ENCODE results near the gene TCN2.
"Not testable (repeated sequence)": the region's sequence is repeated elsewhere in the genome, so short reads cannot be mapped to it uniquely, and the experiment has no call there.

TCN2 gene

DNA sequence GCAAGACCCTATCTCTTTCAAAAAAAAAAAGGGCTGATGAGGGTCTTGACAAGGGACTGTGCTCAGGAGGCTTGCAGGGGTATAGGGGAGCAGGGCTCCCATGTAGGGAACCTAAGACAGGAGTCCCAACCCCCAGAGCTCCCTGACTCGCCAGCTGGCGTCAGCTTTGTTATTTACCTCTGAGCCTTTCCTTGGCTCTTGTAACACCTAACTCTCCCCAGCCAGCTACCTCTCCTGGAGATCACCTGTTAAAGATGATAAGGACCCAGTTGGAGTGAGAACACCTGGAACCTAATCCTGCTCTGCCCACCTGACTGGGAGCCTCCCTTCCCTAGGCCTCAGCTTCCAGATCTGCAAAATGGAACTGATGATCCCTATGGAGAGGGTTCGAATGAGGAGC lies 41.9 kb downstream of the TCN2 start:
- no peak for DNase-seq (ENCODE audit: low spot score)

DNA sequence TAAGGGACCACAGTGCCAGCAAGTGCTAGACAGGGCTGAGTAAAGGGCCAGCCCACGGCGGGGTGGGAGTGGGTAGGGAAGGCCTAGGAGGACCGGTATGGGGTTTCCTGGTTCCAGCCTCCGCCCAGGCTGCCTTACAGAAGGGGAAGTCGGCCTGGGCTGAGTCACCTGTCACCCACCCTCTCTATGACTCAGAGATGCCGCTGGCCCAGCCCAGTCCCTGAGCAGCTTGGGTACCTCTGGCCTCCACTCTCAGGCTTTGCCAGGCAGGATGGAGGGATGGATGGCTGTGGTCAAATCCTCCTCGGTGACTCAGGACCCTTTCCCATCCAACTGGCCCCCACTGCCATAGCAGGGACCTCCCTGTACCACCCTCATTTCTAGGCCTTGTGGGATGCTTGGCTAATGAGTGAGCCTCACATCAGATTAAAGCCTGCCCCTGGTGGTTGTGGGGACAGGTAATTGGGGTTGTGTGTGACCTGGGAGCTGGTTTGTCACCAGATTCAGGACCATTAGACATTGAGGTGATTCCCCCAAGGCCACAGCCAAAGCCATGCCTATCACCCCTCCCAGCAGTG lies 42.5 kb downstream of the TCN2 start:
- DNase-seq (ENCODE audit: low spot score): peak; percentile 89

DNA sequence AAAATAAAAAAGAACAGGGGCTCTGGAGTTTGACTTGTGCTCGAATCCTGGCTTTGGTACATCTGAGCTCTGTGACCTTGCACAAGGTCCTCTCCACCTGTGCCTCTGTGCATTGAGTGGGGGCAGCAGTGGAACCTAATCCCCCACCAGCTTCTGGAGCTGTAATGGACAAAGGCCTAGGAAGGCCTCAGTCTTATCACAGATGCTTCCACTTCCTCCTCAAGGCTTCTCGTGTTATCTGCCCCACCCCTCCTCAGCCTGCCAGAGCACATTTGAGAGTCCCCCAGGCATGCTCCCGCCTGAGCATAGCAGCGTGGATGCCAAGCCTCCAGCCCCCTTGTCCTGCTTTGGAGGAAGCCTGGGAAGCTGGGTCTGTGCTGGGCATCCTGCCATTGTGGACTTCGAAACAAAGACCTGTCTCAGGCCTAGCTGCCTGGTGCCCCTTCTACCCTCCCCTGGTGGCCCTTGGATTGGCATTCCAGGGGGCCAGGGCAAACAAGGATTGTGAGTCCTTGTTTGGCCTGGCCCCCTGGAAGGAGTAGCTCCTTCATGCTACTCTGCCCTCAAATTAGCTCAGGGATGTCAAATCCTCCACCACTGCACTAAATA lies 43.6 kb downstream of the TCN2 start:
- DNase-seq (ENCODE audit: low spot score): no peak

DNA sequence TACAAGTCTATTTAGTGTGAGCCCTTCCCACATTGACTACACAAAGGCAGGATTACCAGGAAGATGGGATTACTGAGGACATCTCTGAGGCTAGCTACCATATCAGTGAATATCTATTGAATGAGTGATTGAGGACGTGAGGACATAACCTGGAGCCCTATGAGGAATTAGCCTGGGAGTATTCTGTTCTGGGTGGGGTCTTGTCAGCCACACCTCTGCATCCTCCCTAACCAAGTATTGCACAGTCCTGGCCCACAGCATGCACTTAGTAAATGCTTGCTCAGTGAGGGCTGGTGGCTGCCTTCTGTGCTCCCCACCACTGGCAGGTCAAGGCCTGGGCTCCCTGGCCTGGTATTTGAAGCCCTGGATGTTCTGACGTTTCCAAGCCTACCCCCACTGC lies 45.9 kb downstream of the TCN2 start:
- DNase-seq (ENCODE audit: low spot score): no peak

DNA sequence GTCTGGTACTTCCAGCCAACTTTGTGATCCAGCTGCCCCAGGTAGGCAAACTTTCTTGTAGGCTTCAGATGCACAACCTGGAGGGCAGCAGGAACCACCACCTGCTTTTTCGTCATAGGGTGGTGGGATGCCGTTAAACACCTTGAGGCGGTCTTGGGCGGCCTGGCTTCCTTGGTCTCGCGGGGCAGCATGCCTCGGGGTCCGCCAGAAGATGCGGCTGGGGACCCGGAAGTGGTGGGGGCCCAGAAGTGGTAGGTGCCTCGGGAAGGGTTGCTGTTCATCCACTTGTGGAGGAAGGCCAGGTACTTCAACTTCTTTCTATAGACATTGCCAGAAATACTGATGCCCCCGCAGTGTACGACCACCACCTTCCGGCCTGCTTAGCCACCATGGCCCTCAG lies 47.4 kb downstream of the TCN2 start:
- no peak for DNase-seq (ENCODE audit: low spot score)

DNA sequence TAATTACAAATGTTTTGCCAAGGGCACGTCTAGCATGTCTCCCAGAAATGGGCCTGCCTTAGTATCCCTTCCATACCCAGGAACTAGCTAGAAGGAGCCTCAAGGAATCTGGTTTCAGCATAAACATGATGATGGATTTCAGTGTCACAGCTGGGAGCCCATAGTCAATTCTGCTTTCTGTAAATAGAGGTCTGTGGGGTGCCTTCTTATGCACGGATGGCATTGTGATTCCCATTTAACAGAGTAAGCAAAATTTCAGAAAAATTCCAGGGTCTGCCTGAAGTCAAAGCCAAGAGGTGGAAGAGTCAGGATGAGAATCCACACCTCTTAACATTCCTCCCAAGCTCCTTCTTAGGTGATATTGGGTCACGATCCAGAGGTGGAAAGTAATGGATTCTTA lies 48.6 kb downstream of the TCN2 start:
- no peak for DNase-seq (ENCODE audit: low spot score)

DNA sequence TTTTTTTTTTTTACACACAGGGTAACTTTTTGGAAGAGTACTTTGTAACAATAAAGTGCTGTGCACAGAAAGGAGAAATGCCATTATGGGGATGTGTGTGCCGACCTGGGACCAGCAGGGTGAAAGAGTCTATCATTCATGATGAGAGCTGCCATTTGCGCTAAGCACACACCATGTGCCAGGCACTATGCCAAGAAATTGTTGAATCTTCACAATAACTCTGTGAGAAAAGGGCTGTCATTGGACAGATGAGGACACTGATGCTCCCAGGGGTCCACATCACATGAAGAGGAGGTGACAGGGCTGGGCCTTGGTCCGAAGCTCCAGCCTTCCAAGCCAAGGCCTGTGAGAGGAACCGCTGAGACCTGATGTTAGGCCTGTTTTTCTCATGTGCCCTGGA lies 55.1 kb downstream of the TCN2 start:
- no peak for DNase-seq (ENCODE audit: low spot score)

DNA sequence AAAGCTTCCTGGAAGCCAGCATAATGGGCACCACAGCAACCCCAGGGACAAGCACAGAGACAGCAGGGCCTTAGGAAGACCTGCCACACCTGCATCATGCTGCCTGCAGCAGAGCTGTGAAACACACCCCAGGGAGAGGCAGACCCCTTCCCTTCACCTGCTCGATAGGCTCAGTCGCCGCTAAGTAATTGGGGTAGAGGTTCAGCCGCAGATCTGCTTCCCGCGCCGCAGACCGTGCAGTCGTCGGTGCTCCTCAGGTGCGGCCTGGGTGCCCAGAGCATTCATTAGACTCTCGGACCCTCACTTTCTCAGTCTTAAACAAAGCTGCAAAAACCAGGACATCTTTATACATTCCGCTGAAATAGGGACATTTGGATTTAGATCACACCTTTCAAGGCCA lies 57.8 kb downstream of the TCN2 start:
- DNase-seq (ENCODE audit: low spot score): no peak

DNA sequence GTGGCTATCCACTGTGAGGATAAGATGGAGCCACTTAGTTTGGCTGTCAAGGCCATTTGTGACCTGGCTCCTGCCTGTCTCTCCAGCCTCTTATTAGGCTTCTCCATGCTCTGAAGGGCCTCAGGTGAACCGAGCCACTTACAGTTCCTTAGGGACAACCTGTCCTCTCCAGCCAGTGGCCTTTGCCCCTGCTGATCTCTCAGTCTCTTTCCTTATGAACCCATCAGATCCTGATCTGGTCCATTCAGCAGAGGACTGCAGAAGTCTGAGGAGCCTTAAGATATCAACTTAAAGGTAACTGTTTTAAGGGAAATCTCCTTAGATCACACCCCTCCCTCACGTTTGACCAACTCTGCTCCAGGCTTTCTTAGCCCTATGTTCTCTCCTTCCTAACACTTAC lies 58.3 kb downstream of the TCN2 start:
- DNase-seq (ENCODE audit: low spot score): no peak

DNA sequence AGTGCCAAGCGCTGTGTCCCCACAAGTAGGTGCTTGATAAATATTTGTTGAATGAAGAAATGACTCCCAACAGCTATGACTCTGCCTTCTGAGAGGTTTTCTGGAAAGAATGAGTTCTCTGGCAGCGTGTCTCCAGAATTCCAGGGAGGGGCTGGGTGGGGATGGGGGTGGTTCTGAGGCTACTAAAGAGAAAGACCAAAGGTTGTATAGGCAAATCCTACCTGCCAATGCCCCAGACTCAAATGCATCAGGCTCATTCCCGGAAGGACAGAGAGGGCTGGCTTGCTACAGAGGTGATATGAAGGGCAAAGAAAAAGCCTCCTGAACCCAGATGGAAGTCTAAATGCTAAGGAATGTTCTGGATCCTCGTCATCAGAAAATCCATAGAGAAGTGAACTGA lies 58.8 kb downstream of the TCN2 start:
- no peak for DNase-seq (ENCODE audit: low spot score)

DNA sequence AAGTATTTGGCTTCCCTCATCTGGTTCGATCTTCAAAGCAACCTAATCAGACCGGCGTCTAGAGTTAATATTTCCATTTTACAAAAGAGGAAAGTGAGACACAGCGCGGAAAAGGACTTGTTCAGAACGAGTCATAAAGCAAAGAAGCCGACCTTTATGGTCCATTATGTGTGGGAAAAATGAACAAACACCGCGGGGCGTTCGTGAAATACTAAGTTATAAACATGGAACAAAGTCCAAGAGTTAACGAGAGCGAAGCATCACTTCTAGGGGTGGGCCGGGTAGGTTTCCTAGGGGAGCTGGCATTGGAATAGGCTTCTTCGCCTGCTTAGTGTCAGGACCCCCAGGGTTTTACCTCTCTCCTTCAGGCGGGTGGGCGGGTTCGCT lies 60.1 kb downstream of the TCN2 start:
- DNase-seq (ENCODE audit: low spot score): no peak

DNA sequence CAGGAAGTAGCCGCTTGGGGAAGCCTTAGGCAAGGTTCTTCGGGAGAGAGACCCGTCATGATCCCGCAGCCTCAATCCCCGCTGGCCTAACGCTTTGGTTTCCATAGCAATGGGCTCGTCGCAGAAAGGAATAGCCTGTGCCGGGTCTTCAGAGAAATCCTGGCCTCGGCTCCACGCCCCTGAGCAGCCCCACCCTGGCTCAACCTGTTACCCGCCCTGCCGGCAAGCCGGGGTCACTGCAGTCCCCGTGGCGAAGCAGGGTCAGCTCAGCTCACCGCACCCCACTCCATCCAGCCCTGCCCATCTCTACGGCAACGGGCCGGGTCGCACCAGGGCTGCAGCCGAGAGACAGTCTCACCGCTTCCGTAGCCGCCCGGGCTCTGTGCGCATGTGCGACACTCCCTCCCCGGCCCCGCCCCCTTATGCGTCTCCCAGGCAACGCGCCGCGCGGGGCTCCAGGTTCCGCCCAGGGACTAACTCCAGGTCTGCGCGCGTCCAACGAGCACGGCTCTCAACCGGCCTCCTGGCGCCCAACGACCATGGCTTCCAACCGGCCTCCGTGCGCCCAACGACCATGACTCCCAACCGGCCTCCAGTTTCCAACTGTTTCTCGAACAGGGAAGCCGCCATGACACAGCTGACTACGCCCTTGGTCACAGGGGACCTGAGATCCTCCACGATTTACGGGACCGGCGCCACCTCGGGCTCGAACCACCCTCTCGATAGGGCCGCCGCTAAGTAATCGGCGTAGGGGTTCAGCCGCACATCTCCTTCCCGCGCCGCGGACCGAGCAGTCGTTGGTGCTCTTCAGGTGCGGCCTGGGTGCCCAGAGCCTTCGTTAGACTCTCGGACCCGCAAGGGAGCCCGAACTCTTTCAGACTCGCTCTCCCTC lies 60.8 kb downstream of the TCN2 start, which contains the start of gene DUSP18:
Gene DUSP18, minus strand, starts transcription at position 382 of the 892 bp plus-strand sequence. CDS start 3,872 bp downstream, outside the sequence.
- peak; percentile 99 for DNase-seq (ENCODE audit: low spot score)

DNA sequence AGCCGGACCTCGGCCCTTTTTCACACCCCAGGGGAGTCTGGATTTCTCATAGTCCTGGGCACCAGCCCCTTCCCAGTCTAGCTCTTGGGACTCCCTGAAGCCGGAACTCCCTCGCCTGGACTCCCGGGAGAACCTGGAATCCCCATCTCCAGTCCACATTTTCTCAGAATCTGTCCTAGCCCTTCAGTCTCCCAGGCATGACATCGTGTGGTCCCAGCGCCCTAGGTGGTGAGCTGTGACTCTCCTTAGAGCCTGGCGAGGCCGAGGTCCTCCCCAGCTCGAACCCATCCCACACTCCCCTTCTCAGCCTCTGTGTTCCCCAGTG lies 61.4 kb downstream of the TCN2 start:
- no peak for DNase-seq (ENCODE audit: low spot score)

DNA sequence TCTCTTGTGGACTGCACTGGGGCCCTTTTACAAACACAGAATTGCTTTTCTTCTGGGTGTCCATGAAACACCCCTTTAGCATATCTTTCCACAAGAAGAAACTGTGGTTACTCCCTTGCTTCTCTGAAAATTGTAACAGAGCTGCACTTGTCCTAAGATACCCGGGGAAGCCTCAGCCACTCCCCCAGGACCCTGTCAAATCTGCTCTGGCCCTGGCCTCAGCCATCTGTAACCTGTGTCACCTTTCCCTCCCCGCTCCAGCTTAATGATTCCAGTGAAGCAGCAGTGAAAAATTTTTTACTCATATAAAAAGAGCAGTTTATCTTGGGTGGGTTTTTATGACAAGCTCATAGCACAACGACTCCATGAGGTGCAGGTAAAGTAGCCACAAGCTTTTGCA lies 64.1 kb downstream of the TCN2 start:
- no peak for DNase-seq (ENCODE audit: low spot score)

DNA sequence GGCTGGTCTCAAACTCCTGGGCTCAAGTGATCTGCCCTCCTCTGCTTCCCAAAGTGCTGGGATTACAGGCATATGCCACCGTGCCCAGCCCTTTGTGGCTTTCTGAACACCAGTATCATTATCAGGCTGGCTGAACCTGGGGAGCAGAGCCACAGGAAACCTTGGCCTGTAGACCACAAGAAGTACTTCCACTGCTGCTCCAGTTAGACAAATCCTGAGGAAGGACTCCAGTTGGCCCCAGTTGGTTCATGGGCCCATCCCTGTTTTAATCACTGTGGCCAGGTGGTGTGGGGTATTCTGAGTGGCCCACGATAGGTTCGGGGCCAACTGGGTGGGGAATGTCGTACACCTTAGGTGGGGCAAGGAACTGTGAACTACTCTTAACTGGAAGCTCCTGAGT lies 66.2 kb downstream of the TCN2 start:
- DNase-seq (ENCODE audit: low spot score): no peak

DNA sequence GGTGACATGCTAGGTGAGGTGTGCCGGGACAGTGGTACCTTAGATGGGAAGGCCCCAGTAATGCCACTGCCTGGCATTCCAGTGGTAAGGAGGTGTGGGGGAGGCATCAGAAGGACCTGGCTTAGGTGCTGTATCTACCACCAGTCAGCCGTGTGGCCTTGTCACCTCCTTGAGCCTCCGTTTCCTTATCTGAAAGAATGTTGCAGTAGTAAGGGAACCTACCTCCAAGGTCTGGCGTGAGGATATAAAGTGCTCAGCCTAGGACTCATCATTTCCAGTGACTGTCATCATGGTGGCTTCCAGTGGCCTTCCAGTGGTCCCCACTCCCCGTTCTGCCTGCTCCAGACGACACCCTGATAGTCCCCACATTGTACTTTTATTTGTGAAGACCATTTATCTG lies 67.5 kb downstream of the TCN2 start:
- DNase-seq (ENCODE audit: low spot score): no peak

DNA sequence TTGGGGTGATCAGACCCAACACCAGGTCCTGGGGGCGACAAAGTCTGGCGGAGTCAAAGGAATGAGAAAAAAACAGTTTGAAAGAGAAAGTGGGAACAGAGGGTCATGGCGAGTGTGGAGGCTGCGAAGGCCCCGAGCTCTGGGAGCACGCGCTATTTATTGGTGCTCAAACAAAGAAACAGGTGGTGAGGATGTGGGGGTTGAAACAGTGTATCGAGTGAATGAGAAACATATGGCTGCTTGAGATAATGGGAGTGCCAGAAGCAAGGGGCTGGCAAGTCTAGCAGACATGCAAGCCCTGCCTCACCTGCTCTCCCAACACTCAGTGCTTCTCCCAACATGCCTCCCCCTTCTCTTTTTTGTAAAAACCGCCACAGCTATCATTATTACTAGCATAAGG lies 68.5 kb downstream of the TCN2 start:
- DNase-seq (ENCODE audit: low spot score): no peak

DNA sequence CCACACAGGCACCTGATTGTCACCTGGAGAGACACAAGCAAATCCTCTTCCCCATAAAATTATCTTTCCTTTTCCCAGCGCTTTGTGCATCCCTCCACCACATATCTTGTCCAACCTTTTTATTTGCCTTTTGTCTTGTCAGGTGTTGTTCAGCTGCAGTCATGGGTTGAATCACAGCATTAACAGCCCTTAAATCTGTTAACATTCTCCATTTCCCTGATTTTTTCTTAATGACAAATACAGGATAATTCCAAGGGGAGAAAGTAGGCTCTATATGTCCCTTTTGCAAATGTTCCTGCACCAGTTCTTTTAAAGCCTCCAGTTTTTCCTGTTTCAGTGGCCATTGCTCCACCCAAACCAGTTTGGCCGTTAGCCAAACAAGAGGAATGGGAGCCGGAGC lies 69.6 kb downstream of the TCN2 start:
- DNase-seq (ENCODE audit: low spot score): not testable (repeated sequence)

All from AG08396 (cell line).